Measurements from ENCODE around the gene PHACTR2. TPM values are rescaled to one million over a fixed set of nuclear protein-coding genes. Genes with fewer than 3 reads are reported as not detected.

Gene PHACTR2
- total RNA-seq, 1 donor from 2014 or later: 38.3 TPM

DNA sequence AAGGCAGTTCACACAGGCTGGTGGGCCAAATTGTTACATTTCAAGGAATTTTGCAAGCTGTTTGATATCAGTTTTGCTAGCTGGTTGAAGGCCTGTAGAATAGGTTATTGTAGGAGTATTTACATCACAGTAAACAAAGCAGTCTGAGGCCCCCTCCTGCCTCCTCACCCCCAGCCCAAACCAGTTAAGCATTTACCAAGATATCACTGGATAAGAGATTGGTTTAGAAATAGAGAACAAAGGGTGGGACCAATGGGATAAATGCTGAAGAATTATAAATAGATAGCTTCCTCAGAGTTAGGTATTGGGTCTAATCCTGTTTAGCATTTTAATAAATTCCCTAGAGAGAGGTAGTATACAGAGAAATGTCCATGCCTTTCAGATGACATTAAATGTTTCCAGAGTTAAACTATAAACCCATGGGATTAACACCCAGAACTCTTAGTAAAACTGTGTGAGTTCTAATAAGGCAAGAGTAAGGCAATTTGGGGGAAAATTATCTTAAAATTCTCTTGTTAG, 2.3 kb upstream of the PHACTR2 start:
- intact Hi-C loops (cut with micrococcal nuclease): no loop called here

DNA sequence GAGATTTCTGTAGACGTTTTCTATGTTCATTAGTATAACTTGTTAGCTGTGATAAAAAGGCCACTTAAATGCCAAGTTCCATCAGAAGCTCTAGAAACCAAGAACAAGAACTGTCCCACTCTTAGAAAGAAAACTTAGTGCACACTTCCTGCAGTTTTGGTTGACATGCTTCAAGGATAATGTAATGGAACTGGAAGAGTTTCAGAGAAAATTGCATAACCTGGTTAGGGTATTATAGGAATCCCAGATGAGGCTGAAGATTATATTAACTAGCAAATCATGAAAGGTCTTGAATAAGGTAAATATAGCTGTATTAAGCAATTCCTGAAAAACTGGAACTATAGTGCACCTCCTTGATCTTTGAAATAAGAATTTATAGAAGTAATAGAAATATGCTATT, 1.8 kb upstream of the PHACTR2 start:
- intact Hi-C loops (cut with micrococcal nuclease): no loop called here

DNA sequence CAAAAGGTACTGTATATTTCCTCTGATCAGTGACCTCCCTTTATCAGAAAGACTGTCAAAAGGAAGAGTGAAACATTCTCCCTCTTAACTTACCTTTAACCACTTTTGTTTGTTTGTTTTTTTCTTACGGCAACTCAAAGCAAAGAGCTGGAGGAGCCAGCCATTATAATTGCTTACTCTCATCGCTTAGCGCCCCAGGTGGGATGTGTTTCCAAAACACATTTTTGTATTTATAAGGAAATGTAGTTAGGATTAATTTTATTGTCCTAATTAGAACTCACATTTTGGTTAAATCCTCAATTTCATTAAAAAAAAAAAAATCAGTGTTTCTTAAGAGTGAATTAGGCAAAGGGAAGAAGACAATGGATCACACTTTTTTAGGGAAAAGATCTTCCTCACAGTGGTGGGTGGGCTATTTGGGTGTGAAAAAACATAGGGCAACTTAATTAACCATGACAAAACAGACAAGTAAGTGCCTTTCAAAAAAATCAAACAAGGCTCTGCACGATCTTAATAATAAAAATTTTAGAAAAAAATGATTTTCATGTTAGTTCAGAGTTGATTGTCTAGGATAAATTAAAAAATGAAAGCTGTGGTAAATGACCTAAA, 1.2 kb upstream of the PHACTR2 start:
- intact Hi-C loops (cut with micrococcal nuclease): no loop called here

DNA sequence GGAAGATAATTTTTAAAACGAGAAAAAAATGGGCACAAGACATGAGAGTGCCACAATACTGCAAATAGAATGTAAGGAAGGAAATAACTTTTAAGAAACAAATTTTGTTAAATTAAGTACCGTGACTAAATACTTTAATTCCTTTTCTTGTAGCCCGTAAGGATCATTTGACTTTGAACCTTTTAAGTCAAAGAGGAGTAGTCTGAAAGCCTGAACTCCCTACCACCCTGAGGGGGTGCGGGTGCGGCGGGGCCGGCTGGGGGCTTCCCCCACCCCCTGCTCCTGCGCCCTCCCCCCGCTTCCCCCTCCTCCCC, 231 bp upstream of the PHACTR2 start:
- intact Hi-C loops (cut with micrococcal nuclease): no loop called here

DNA sequence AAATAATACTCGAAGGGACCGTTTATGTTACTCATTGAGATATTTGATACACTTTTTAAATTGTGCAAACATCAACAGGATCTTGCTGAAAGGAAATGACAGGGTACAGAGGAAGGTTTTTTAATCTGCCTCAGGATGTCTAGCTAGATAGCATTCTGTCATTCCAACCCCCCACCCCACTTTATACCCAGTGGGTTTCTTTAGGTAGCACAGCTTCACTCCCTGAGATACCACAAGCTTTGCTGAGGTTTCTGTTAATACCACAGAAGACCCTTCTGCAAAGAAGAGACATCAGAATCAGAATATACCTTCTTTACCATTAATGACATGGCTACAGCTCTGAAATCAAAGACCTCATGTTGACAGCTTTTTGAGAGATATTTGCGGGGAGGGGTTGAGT, 1.3 kb downstream of the PHACTR2 start:
- intact Hi-C loops (cut with micrococcal nuclease): no loop called here

DNA sequence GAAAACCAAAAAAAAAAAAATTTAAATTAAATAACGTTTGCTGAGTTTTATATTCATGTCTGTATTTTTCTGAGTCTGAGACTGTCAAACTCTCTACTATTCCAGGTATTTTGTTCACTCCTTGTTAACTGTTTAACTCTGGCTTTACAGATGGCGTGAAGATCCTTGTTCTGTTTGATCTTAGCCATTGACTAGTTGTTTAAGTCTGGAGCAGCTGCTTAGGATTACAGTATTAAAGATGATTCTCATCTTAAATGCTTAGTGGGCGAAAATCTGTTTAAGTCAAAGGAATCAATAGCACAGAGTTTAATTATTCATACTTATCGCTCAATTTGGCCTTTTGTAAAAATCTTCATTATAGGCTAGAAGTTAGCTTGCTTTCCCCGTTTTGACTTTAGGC, 2.4 kb downstream of the PHACTR2 start:
- intact Hi-C loops (cut with micrococcal nuclease): no loop called here

DNA sequence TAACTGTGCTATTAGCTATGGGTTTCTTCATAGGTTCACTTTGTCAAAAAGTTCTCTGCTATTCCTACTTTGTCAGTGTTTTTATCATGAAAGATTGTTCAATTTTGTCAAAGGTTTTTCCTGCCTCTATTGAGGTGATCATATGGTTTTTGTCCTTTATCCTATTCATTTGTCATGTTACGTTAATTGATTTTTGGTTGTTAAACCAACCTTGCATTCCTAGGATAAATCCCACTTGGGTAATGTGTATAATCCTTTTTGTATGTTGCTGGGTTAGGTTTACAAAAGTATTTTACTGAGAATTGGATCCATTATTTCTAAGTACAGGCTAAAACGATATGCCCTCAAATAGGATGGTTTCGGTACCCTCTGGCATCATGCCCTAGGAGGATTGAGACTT, 5.0 kb downstream of the PHACTR2 start:
- intact Hi-C loops (cut with micrococcal nuclease): no loop called here

DNA sequence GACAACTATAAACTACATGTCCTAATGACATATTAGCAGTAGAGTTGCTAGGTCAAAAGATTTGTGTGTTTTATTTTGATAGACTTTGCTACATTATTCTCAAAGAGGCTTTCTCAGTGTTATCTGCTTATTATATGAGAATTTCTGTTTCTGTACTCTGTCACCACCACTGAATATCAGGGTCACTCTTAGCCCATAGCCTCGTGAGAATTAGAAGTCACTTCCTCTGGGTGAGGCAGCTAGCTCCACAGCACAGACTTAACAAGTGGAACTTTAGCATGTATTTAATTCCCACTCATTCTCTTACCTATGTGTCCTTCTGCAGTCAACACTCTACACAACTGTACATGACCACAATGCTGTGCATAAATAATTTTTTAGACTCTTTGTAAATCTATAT, 6.7 kb downstream of the PHACTR2 start:
- intact Hi-C loops (cut with micrococcal nuclease): no loop called here

DNA sequence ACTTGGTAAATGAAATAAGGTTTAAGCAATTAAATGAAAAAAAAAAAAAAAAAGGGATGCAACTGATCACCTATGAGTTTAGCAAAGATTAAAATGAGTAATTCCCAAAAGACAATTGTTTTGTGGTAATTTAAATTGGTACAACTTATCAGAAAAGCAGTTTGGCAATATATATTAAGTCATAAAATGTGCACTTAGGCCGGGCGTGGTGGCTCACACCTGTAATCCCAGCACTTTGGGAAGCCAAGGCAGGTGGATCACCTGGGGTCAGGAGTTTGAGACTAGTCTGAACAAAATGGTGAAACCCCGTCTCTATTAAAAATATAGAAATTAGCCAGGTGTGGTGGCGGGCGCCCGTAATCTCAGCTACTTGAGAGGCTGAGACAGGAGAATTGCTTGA, 7.9 kb downstream of the PHACTR2 start:
- intact Hi-C loops (cut with micrococcal nuclease): no loop called here

DNA sequence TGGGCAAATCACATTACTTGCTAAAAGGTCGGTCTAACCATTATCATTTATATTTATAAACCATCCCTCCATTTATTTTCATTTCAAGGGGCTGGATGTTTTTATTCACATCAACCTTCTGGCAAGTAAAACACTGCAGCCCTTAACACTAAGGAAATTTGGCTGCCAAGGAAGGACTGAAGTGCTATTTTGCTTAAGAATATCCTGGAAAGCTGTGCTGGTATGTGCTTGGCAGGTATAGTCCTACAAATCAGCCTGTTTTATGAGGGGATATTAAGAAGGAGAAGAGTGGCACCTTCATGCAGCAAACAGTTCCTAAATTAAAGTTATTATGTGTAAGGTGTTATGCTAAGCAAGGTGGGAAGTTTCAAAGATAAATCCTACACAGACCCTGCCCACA, 9.8 kb downstream of the PHACTR2 start:
- intact Hi-C loops (cut with micrococcal nuclease): no loop called here

DNA sequence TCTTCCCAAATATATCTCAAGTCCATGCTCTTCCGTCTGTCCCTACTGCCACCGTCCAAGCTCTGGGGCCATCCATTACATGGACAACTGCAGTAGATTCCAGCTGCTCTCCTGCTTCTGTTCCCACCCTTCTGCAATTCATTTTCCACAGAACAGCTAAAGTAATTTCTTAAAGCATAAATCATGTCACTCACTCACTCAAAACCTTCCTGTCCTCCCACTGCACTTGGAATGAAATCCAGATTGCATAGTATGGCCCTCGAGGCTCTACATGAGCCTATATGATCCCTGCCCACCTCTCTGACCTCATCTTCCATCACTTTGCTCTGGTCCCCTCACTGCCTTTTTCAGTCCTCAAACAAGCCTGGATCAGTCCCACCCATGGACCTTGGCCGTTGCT, 10.9 kb downstream of the PHACTR2 start:
- intact Hi-C loops (cut with micrococcal nuclease): no loop called here

DNA sequence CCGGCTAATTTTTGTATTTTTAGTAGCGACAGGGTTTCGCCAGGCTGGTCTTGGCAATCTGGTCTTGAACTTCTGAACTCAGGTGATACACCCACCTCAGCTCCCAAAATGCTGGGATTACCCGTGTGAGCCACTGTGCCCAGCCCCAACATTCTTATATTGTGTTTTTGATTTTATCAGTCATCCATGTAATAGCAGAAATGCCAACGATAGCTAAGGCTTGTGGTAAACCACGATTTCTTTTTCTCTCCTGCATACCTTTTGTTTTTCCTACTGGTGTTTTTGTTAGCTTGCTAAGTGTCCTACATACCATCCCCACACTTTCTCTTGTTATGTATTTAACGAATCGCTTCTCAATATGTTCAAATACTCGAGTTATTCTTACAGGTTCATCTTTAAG, 12.1 kb downstream of the PHACTR2 start:
- intact Hi-C loops (cut with micrococcal nuclease): no loop called here

DNA sequence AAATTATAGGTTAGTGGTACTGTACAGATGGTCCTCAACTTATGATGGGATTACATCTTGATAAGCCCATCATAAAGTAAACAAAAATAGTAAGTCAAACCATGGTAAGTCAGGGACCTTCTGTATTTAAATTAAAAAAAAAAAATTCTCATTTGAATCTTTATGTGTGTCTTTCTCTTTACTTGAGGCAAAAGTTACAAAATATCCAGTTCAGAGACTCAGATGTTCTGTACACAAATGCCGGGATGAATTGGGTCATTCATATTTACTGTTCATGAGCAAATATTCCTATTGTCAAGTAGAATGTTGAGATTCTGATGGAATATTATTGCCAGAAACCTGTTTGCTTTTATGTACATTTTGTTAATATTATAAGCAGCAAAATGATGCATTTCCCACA, 13.4 kb downstream of the PHACTR2 start:
- intact Hi-C loops (cut with micrococcal nuclease): no loop called here

DNA sequence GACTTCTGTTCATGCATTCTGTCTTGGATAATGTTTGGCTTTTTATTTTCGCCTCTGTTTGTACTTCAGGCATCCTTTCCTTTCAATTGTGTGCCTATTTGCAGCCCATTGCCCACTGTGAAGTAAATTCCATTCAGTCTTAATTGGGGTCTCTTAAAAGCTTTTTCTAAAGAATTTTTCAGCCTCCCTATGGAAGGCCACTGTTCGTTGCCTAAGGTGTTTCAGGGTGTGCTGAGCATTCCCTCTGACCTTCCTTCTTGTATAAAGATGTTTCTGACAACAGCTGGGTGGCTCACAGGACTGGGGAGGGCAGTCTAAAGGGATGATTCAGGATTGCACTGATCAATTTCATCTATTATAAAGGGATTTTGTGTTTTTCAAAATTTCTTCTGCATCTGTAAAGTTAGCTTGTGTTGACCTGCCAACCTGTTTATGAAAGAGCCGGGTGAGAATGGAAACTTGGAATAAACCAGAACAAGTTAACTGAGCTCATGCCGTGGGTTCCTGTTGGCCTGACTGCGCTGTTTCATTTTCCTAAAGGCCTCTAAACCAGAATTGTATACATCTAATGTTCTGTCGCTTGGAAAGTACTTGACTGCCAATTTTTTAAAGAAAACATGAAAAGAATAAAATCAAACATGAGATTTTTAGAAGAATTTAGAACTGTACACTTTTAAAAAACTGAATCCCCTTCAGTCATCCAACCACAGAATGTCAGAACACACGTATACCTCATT, 14.3 kb downstream of the PHACTR2 start:
- intact Hi-C loops (cut with micrococcal nuclease): no loop called here

DNA sequence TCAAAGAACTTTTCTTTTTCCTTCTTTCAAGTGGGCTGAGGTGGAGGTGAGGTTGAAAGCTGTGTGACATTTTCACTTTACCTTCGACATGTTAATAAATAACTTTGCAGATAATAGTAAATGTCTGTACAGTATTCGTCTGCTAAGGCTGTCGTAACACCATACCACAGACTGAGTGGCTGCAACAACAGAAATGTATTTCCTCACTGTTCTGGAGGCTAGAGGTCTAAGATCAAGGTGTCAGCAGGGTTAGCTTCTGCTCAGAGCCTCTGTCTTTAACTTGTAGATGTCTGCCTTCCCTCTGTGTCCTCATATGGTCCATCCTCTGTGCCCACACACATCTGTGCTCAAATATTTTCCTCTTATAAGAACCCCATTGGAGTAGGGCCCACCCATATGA, 14.9 kb downstream of the PHACTR2 start:
- intact Hi-C loops (cut with micrococcal nuclease): no loop called here

DNA sequence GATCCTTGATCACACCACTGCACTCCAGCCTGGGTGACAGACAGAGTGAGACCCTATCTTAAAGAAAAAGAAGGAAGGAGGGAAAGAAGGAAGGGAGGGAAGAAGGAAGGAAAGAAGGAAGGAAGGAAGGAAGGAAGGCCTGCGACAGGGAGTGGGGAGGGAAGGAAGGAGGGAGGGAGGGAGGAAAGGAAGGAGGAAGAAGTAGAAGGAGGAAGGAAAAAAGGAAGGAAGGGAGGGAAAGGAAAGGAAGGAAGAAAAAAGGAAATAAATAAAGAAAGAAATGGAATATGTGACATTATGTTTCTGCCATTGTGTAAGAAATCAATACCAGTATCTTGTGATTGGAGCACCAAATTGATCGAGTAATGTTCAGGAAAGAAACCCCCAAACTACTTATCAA, 16.2 kb downstream of the PHACTR2 start:
- intact Hi-C loops (cut with micrococcal nuclease): no loop called here

DNA sequence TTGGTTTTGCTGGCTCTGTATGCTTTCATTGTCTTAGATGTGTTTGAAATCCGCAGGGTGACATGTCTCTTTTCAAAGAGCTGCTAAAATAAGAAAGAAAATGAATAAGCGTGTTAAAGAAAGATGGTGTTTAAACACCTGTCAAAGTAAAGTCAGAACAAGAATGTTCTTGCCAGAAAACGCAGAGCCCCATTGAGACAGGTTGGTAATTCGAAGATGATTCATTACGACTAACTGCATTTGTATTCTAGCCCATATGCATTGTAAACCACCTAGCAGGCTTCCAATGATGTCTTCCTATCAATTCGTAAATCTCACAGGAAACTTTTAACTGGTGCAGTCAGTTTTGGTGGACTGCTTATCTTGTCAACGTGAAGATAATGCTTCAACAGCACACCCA, 16.8 kb downstream of the PHACTR2 start:
- intact Hi-C loops (cut with micrococcal nuclease): no loop called here

DNA sequence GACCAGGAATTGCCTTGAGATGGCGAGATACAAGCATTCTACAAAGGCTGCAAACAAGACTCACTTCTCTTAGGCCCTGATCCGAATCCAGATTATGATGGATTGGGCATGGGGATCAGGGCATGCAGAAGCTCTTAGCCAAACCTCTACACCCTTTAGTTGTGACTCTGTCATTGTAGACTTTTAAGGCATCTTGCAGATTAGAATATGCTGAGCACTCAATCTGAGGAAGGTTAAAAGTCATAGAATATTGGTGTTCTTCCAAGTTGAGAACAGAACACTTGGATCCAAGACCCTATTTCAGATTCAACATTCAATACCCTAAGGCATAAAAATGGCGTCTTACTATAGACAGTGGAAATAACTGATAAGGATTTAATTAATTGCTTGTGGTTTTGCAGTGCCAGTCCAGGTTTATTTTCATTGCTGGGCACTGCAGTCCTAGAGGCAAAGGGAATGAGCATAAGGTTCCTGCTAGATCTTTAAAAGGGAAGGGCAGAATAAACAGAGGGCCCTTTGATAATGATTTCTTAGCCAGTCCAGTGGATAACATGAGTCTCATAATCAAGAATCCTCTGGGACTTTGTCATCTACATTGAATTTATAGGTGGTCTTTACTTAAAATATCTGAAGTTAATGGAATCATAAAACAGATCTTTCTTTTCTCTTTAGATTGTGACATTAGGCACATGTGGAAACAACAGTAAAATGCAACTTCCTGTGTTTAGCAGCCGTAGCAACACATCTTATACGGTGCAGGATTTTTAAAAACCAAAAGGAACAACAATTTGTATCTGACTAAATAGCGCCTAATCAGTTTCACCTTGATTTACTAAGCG, 17.6 kb downstream of the PHACTR2 start:
- intact Hi-C loops (cut with micrococcal nuclease): no loop called here

DNA sequence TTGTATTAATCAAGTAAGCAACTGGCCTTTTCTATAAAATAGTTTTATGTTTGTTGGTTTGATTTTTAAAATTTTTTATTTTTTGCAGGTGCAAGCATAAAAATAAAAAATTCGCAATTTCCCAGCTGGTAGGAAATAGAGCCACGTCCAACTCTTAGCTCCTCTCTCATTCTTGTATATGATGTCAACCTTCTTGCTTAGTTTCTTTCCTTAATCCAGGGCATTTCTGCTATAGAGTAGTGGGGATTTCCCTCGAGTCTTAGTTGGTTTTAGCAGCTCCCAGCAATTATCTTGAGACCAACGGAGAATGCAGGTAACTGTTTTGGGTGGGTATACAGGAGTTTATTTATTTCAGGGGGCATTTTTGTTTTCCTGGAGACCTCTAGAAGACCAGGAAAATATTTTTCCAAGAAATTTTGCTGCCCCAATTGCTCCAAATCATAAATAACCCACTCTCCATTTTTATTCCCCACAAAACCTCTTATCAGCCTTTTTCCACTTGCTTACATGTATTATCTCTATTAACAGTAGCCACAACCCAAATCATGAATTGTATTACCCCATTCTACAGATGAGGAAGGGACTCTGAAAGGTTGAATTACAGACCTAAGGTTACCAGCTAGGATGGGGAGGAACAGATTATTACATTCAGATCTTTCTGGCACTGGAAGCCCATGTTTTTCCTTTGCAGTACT, 18.4 kb downstream of the PHACTR2 start:
- intact Hi-C loops (cut with micrococcal nuclease): no loop called here

DNA sequence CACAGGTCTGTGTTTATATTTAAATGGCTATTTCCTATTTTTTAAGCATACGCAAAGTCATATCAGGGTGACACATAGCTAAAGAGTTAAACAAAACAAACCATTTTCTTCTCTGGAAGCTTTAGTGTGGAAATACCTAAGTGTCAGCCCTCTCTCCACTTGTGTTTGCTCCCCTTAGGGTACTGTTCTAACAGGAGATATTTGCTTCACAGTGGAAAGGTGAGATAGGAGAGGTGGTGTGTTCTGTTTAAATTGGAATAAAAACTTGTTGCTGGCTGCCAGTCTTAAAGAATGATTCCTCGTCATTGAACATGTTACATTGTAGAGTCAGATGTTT, 18.9 kb downstream of the PHACTR2 start:
- intact Hi-C loops (cut with micrococcal nuclease): no loop called here

DNA sequence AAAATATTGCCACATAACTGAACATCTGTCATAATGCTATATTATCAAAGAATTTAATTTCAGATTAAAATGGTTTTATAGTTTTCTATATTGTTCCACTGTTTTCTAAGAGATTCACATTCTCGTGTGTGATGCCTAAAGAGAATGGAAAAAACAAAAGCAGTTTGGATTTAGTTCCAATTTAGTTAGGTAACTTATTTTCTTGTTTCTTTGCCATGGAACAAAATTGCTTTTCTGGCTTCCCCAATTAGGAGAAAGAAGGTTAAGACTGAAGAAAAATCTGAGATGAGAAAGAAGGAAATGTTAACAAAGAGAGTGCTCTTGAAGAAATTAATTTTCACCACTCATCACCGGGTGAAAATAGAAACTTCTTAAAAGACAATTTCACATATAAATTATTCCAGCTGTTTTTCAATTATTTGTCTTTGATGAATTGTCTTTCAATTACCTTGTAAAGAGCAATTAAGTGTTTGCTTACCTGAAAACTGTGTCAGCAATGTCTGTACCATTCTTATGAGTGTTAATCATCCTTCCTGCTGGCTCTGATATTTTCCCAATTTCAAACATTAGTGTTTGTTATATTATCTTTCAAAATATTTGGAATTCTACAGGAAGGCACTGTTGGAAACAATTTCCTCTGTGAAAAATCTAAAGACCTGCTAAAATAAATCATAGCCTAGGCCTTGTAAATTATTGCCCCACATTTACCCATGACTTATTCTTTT, 19.5 kb downstream of the PHACTR2 start:
- intact Hi-C loops (cut with micrococcal nuclease): no loop called here

Measured in T-helper 2 cell treated with Interferon-gamma antibody and Interleukin-4, amounts not matched to agents 100 ng/mL and 5 ng/mL, for 36 hours (primary cell).